Colon (tissue), 2 donors: ENCODE measurements around the gene VAV1.
"Not testable (repeated sequence)": the region's sequence is repeated elsewhere in the genome, so short reads cannot be mapped to it uniquely, and the experiment has no call there.

Experiments used
- FAIRE-seq: peaks from 2 replicates; lab custom pipeline; 2012; peaks lifted over from hg19 to GRCh38; lab: Jason Lieb, UNC
- donor health status: control.
- donor health status: control.

Gene VAV1

DNA sequence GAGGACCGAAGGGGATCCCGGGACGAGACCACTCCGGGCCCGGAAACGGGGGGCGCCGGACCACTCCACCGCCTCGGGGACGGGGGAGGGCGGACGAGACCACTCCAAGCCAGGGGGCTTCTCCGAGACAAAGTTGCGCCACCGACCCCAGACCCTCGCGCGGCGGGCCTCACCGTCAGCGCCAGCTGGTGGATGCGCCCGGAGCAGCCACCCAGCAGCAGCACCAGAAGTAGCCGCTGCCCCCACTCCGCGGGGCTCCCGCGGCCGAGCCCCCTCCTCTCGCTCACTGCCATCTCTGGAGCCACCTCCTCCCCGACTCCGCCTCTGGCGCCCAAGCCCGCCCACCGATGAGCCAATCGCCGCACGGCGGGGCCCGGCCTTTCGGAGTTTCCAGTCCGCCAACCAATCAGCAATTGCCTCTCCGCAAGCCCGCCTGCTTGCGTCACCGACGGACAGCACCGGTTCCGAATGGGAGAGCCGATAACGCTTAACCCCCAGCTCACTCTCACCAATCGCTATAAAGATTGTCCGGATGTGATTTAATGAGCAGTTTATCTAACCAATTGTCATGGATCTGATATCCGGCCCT, 35.1 kb upstream of the VAV1 start, which contains the start of gene GPR108:
Gene GPR108, minus strand, starts transcription at position 297 of the 589 bp plus-strand sequence. Its CDS starts 4 bp downstream, at position 293.
- peak; percentile 98 for FAIRE-seq

DNA sequence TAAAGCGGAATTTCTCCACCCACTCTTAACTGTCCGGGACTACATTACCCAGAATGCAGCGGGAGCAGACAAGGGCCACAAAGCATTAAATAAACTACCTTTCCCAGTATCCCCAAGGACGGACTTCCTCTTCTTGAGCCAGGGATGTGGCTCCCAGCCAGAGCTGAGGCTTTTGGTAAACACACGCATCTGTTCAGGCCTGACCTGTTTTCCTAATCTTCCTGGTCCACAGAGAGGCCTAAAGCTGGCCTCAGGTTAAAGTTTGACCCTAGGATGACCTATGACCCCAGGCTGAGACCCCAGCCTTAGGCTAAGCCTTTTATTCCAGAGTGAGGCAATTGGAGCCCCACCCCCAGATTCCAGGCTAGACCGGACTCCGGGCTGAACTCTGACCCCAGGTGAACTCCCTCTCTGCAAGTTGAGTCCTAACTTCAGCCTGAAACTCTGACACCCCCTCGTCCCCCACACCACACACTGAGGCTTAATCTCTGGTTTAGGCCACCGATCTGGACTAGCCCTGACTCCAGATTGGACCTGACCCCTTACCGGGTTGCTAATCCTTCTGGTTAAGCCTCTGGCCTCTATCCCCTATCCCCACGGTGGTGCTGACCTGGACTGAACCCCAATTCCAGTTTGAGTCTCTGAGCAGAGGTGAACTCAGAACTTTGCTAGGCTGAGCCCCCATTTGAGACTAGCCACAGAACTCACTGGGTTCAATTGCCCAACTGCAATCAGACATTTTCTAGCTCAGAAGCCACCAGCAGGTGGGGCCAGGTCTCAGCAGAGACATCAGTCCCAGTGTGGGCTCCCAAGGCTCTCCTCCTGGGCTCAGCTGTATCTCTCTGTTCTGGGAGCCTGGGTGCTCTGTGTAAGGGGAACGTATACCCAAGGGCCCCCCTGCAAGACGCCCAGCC, 34.4 kb upstream of the VAV1 start:
- FAIRE-seq: no peak

DNA sequence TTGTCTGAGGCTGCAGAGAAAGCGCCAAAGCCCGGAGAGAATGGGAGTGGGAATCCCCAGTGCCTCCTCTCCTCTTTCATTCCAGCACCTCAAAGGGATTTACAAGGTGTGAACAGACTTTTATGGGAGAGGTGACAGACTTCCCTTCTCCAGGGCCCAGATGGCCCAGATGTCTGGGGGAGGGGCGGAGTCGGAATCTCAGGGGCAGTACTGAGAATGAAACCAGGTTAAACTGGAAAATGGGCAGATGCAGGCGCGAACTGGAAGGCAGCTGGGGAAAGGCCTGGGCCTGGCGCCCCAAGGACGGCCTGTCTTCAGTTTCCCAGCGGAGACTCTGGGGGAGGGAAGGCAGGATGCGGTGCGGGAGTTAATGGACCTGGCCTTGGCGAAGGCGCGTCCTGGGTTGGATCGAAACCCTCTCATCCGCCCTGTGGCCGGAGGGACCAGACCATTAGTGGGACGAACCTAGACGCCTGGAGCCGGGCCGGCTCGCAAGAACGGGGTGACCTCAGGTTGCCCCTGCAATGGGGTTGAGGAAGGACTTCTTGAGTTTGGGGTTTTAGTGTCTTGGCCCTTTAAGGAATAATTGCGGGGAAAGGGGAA, 33.6 kb upstream of the VAV1 start:
- no peak for FAIRE-seq

DNA sequence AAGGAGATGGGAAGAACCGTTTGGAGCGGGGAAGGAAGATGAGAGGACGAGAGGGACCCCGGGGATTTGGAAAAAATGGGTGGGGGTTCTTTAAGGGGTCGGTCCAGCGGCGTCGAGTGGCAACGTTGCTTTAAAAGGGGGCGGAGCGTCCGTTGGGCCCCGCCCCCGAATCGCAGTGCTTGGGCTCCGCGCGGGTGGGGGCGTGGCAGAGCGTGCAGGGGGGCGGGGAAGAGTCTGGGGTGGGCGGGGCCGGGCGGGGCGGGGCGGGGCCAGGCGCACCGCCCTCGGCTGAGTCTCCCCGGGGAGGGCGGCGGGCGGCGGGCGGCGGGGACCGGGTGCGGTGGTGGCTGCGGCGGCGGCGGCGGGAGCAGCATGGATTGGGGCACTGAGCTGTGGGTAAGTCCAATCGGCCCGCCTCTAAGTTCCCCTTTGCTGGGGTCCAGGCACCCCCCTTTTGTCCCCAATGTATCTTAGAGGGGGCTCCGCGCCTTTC, 33.1 kb upstream of the VAV1 start, which contains the start of gene TRIP10:
Gene TRIP10, plus strand, starts transcription at position 291 of the 493 bp plus-strand sequence. Its CDS starts 82 bp downstream, at position 373.
- FAIRE-seq: no peak

DNA sequence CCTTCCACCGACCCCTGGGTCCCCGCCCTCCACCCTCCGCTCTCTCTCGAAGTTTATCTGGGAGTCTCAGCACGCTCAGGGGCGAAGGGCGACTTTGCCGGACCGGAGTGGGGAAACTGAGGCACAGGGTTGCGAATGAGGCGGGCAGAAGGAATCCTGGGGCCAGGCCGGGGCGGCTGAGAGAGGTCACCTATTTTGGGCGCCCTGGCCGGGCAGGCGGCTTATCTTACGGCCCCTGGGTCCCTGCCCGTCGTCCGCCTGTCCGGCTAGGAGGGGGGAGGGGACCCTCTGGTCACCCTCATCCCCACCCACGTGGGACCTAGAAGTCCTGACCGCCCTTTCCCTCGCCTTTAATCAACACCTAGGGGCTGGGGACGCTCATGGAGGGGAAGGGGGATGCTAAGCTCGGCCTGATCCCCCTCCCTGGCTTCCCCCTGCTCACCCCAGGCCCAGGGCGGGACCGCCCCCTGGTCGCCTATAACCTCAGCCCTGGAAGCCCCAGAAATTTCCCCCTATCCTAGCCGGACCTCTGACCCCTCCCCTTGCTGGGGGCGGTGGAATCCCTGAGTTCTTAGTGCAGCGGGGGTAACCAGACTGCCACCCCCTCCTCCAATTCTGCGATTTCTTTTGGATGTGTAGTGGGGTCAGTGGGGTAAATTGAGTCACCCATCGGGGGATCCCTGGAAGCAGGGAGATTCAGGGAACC, 32.5 kb upstream of the VAV1 start:
- no peak for FAIRE-seq

DNA sequence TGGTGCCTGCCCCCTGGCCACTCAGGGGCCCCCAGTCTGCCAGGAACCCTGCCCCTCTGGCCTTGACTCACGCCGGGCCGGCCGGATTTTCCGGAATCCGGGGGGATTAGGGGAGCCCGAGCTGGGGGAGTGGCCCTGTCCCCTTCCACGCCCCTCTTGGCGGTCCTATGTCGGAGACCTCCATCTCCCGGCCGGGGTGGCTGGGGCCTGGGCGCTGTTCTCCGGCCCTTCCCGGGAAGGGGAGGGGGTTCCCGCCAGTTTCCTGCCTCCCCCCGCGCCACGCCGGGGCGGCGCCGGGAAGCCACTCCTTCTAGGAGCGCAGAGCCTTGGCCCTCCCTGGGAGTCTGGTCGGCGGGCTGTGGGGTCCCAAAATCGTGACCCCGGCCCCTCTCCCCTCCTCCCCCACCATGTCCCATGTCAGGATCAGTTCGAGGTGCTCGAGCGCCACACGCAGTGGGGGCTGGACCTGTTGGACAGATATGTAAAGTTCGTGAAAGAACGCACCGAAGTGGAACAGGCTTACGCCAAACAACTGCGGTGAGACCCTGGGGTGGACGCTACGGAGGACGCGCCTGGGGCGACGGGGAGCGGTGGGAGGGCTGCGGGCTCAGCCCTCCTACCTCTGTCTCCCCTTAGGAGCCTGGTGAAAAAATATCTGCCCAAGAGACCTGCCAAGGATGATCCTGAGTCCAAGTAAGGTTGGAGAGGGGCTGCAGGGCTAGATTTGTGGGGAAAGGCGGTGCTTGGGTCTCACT, 31.7 kb upstream of the VAV1 start:
- no peak for FAIRE-seq

- no peak for FAIRE-seq
These were observed 29.4 kb upstream of the VAV1 start for GRCh38 chr19:6743066-6743465.

DNA sequence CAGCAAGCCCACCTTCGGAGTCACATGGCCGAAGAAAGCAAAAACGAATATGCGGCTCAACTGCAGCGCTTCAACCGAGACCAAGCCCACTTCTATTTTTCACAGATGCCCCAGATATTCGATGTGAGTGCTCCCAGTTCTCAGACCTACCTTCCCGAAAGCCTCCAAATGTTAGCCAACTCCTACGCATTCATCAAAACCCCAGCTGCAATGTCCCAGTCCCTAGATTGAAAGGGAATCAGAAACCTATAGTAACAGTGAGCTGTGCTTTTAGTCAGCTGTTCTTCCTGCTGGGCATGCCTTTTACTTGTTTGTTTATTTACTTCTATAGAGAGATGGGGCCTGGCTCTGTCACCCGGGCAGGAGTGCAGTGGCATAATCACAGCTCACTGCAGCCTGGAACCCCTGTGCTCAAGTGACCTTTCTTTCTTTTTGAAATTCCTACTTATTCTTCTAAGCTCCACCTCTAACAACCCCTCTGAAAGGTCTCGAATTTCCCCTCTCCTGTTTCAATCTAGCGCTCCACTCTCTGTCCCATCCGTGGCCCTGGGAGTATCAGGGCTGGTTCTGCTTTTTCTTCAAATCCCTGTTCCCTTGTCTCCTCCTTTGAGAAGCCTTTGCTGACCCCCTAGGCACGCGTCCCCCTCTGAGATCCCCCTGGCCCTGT, 28.7 kb upstream of the VAV1 start:
- no peak for FAIRE-seq

DNA sequence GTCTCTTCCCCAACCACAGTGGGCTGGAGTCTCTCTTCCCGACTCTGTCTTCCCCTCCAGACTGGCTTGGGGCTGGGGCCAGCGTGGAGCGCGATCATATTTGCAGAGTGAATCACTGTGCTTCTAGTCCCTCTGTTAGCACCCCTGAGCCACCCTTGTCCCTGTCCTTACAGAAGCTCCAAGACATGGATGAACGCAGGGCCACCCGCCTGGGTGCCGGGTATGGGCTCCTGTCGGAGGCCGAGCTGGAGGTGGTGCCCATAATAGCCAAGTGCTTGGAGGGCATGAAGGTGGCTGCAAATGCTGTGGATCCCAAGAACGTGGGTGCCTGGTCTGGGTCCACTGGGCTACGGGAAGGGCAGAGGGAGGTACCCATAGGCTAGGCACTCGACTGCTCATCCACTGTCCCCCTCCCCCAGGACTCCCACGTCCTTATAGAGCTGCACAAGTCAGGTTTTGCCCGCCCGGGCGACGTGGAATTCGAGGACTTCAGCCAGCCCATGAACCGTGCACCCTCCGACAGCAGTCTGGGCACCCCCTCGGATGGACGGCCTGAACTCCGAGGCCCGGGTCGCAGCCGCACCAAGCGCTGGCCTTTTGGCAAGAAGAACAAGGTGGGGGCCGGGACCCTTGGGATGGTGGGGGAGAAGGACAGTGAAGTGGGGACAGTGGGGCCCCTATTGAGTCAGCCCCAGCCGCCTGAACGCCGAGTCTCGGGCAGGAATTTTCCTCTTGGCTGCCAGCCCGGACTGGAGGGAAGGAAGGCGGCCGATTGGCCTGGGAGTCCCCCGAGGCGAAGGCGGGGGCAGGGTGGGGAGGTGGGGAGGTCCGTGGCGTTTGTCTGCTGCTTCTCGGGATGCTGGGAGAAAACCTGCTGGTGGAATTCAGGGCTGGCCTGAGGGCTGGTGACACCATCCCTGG, 27.9 kb upstream of the VAV1 start:
- no peak for FAIRE-seq

DNA sequence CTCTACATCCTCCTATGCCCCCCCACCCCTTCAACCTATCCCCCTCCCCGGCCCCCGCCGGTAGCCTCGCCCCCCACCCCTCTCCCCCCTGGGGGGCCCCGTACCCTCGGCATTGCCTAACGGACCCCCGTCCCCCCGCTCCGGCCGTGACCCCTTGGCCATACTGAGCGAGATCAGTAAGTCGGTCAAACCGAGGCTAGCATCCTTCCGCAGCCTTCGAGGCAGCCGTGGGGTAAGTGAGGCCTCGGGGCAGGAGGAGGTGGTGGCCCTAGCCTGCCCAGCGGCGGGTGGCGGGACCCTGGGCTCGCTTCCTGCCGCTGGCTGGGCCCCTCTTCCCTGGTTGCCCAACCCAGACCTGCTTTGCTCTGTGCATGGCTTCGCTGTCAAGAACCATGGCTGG, 26.5 kb upstream of the VAV1 start:
- no peak for FAIRE-seq

- not testable (repeated sequence) for FAIRE-seq
These were observed 24.0 kb upstream of the VAV1 start for GRCh38 chr19:6748543-6748942.

- FAIRE-seq: no peak
These were observed 22.4 kb upstream of the VAV1 start for GRCh38 chr19:6750062-6750461.

DNA sequence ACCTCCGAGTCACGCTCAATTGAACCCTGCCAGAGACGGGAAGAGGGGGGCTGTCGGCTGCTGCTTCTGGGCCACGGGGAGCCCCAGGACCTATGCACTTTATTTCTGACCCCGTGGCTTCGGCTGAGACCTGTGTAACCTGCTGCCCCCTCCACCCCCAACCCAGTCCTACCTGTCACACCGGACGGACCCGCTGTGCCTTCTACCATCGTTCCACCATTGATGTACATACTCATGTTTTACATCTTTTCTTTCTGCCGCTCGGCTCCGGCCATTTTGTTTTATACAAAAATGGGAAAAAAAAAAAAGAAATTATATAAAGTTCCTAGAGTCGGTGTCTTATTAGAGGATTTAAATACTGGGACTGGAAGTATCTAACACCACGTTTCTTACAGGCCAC, 21.3 kb upstream of the VAV1 start:
- no peak for FAIRE-seq

DNA sequence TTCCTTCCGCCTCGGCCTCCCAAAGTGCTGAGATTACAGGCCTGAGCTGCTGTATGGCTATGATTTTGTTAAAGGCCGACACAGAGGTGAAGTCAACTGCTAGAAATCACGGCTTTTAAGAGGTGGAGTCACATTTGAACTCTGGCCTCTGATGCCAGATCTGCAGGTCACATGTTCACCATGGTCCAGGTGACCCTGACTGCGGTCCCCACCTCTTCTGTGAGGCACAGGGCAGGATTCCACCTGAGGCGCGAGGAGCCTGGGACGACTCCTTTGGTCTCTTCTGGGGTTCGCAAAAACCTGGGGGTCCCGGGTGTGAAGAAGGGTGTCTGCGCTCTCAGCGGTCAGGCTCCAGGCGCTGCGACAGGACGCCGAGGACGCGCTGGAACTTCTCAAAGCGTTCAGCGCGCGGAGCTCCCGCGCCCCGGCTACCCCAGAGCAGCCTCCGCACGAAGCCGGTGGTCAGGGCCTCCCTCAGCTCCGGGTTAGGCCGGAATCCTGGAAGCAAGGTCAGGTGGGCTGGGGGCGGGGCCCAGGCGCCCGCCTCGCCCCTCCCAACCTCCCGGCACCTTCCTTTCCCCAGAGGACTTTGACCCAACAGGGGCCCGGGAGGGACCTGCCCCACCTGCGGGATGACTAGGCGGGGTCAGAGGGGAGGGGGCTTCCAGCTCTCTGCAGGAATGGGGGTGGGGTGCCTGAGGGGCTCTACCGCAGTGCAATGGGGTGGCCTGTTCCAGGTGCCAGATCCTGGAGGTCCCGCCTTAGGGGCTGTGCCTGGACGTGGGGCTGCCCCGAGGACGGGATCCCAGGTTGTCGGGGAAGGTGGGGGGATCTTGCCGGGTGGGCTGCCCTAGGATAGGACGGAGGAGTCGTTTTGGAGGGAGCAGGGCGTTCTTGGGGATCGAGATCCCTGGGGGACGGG, 20.0 kb upstream of the VAV1 start:
- FAIRE-seq: no peak

DNA sequence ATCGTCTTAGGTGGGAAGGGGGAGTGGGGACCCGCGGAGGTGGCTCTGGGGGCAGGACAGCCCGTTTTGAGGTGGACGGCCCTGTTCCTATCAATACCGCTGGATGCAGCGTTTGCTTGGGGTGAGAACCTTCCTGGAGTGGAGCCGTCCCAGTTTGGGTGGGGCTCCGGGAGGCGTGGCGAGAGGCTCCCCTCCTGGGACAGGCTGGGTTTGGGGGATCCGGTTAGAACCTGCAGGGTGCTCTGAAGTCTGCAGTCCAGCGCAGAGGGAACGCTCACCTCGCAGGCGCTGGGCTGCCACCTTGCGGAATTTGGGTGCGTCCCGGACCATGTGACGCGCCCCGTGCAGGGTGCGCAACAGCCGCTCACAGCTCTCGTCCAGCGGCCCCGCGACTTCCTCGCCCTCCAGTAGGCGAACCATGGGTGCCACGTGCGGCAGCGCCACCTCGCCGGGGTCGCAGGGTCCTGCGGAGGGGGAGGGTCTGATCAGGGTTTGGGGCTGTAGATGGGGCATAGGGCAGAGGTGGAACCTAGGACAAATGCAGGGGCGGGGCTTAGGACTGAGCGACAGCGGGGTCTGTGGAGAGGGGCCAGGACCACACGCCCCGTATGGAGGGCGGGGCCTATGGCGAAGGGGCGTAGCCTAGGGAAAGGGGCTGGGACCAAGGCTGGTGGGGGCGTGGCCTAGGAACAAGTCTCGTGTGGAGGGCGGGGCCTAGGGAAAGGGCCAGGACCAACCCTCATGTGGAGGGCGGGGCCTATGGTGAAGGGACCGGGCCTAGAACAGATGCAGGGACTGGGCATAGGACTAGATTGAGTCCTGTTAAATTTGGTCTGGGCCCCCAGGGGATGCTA, 19.1 kb upstream of the VAV1 start:
- no peak for FAIRE-seq

DNA sequence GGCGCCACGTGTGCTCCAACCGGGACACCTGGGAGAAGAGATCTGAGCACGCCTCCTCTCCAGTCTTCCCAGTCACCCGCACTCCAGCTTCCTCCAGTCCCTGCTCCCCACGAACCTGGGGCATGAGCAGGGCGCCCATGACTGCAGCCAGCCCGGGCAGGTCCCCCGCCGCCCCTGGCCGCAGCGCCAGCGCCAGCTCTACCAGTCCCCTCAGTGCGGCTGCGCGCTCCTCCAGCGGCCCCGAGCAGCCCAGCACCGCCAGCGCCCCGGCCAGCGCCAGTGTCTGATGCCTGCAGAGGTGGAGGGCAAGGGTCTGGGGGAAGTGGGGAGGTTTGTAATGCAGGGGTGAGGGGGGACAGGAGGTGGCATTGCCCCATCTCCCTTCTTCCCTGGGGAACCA, 18.4 kb upstream of the VAV1 start:
- no peak for FAIRE-seq

GRCh38 chr19:6754653-6755463, 17.6 kb upstream of the VAV1 start:
- no peak for FAIRE-seq
